ENCODE measurements around the gene CISD3. TPM values are rescaled to one million over a fixed set of nuclear protein-coding genes. Genes with fewer than 3 reads are reported as not detected.
A peak's percentile ranks its signal among the peaks of the same experiment; 100 is the strongest.

CISD3 gene
- total and polyA plus RNA-seq, 10 donors, result 4.9 to 27.5 (median 14.7) TPM

GRCh38 chr17:38743556-38744171, 13.5 kb downstream of the CISD3 start:
- no peak overlapping the region for H3K27ac ChIP-seq
- H3K4me3 ChIP-seq, result no peak overlapping the region
- intact Hi-C loops (cut with DNase I; ENCODE audit: low total_unique reads), result no loop called here
- no peaks in the 10 kb centered on the region for H3K9me3 ChIP-seq
- TF ChIP-seq CTCF (IDR thresholded peaks at IDR 0.05 in 8 of 11, conservative IDR thresholded peaks at IDR 0.05 in 3 of 11) (no peak), POLR2AphosphoS5 (IDR thresholded peaks at IDR 0.05) (no peak), POLR2A (IDR thresholded peaks at IDR 0.05) (no peak)
- peaks cover 0 to 50% (median 17%) of the 10 kb centered on the region in 7 donors for H3K27me3 ChIP-seq (replicated peaks in 1 of 7)
- H3K4me1 ChIP-seq, result peaks cover 18 to 83% (median 48%) of the 10 kb centered on the region in 6 donors
- no peak for DNase-seq
- 80 to 92% (median 82%) methylated on average over 4 of the region's 4 CpGs for WGBS, 5 donors
- peaks cover 0 to 13% (median 0%) of the 10 kb centered on the region in 6 donors for H3K36me3 ChIP-seq

- H3K9me3 ChIP-seq, result no peaks in the 10 kb centered on the region
- H3K27me3 ChIP-seq (replicated peaks in 1 of 7), result peaks cover 0 to 69% (median 36%) of the 10 kb centered on the region in 7 donors
- H3K27ac ChIP-seq, result no peak overlapping the region
- DNase-seq, result no peak
- peaks cover 37 to 96% (median 65%) of the 10 kb centered on the region in 6 donors for H3K4me1 ChIP-seq
- TF ChIP-seq POLR2AphosphoS5 (IDR thresholded peaks at IDR 0.05), result no peak
- TF ChIP-seq CTCF (IDR thresholded peaks at IDR 0.05 in 8 of 11, conservative IDR thresholded peaks at IDR 0.05 in 3 of 11), result no peak
- TF ChIP-seq POLR2A (IDR thresholded peaks at IDR 0.05), result no peak
- intact Hi-C loops (cut with DNase I; ENCODE audit: low total_unique reads), result no loop called here
- H3K4me3 ChIP-seq, result peak overlapping the region in 1 of 8 donors; percentile 86
- 49 to 62% (median 57%) methylated on average over 4 of the region's 4 CpGs for WGBS, 5 donors
- H3K36me3 ChIP-seq, result no peaks in the 10 kb centered on the region
Observed at GRCh38 chr17:38745545-38745944, 15.4 kb downstream of the CISD3 start.

GRCh38 chr17:38746004-38746848, 16.1 kb downstream of the CISD3 start:
- intact Hi-C loops (cut with DNase I; ENCODE audit: low total_unique reads), result no loop called here
- WGBS, 5 donors, result 62 to 68% (median 65%) methylated on average over 8 of the region's 8 CpGs
- TF ChIP-seq CTCF (IDR thresholded peaks at IDR 0.05 in 8 of 11, conservative IDR thresholded peaks at IDR 0.05 in 3 of 11) (no peak), POLR2A (IDR thresholded peaks at IDR 0.05) (no peak), POLR2AphosphoS5 (IDR thresholded peaks at IDR 0.05) (no peak)
- H3K36me3 ChIP-seq, result no peaks in the 10 kb centered on the region
- H3K4me1 ChIP-seq, result peaks cover 42 to 96% (median 68%) of the 10 kb centered on the region in 6 donors
- H3K9me3 ChIP-seq, result no peaks in the 10 kb centered on the region
- peak overlapping the region in 4 of 8 donors; percentile 91 to 96 (median 93) for H3K27ac ChIP-seq
- H3K27me3 ChIP-seq (replicated peaks in 1 of 7), result peaks cover 0 to 76% (median 41%) of the 10 kb centered on the region in 7 donors
- peak overlapping the region in 7 of 8 donors; percentile 54 to 86 (median 58) for H3K4me3 ChIP-seq
- DNase-seq, result no peak

Data from spleen (tissue), 11 donors.